GM19455 (cell line): ENCODE results near the gene FBP1.

Experiments
- ATAC-seq: cut with Tn5 transposase; IDR thresholded peaks from one replicate; pipeline ENCODE4 v1.9.1; 2021; ENCODE audit not compliant: unreplicated experiment

Gene FBP1

GRCh38 chr9:94657021-94657725, 17.9 kb upstream of the FBP1 start:
- ATAC-seq: no peak

GRCh38 chr9:94656200-94656599, 16.9 kb upstream of the FBP1 start:
- ATAC-seq: peak; percentile 99

GRCh38 chr9:94655739-94656138, 16.4 kb upstream of the FBP1 start:
- peak; percentile 34 for ATAC-seq

GRCh38 chr9:94654165-94654894, 15.0 kb upstream of the FBP1 start:
- no peak for ATAC-seq

- no peak for ATAC-seq
These were observed 11.6 kb upstream of the FBP1 start for GRCh38 chr9:94650949-94651348.

- ATAC-seq: no peak
These were observed 9.9 kb upstream of the FBP1 start for GRCh38 chr9:94649100-94649819.

- ATAC-seq: no peak
These were observed 8.9 kb upstream of the FBP1 start for GRCh38 chr9:94648185-94648584.

- no peak for ATAC-seq
These were observed 6.6 kb upstream of the FBP1 start for GRCh38 chr9:94645901-94646300.

- ATAC-seq: no peak
These were observed 5.2 kb upstream of the FBP1 start for GRCh38 chr9:94644543-94644942.

GRCh38 chr9:94643741-94644140, 4.4 kb upstream of the FBP1 start:
- no peak for ATAC-seq

- ATAC-seq: no peak
These were observed 3.9 kb upstream of the FBP1 start for GRCh38 chr9:94643176-94643575.

- no peak for ATAC-seq
These were observed 3.2 kb upstream of the FBP1 start for GRCh38 chr9:94642501-94642900.

- no peak for ATAC-seq
These were observed 670 bp upstream of the FBP1 start for GRCh38 chr9:94639999-94640376.

- no peak for ATAC-seq
These were observed 820 bp downstream of the FBP1 start for GRCh38 chr9:94638335-94639060.

GRCh38 chr9:94632737-94633136, 6.6 kb downstream of the FBP1 start:
- no peak for ATAC-seq

GRCh38 chr9:94631599-94631998, 7.7 kb downstream of the FBP1 start:
- no peak for ATAC-seq

- ATAC-seq: no peak
These were observed 8.5 kb downstream of the FBP1 start for GRCh38 chr9:94630833-94631232.

GRCh38 chr9:94630281-94630680, 9.0 kb downstream of the FBP1 start:
- ATAC-seq: no peak

- no peak for ATAC-seq
These were observed 12.0 kb downstream of the FBP1 start for GRCh38 chr9:94627287-94627686.

- ATAC-seq: no peak
These were observed 13.5 kb downstream of the FBP1 start for GRCh38 chr9:94625835-94626234.

- ATAC-seq: no peak
These were observed 14.7 kb downstream of the FBP1 start for GRCh38 chr9:94624629-94625028.
